Measurements from ENCODE around the gene TMEM131L. TPM values are rescaled to one million over a fixed set of nuclear protein-coding genes. Genes with fewer than 3 reads are reported as not detected.

The TMEM131L gene
- polyA plus RNA-seq, 1 experiment: 6.0 TPM

- ChIA-PET POLR2A (no interaction called here), CTCF (no interaction called here)
- no peaks in the 10 kb centered on the region for H3K27me3 ChIP-seq (ENCODE audit: control insufficient read depth, insufficient read depth, low read length)
- H3K36me3 ChIP-seq (ENCODE audit: control insufficient read depth, insufficient read depth, low read length): no peaks in the 10 kb centered on the region
- H3K4me3 ChIP-seq (ENCODE audit: low read depth, low read length): no peak overlapping the region
- TF ChIP-seq, protein P1, sequence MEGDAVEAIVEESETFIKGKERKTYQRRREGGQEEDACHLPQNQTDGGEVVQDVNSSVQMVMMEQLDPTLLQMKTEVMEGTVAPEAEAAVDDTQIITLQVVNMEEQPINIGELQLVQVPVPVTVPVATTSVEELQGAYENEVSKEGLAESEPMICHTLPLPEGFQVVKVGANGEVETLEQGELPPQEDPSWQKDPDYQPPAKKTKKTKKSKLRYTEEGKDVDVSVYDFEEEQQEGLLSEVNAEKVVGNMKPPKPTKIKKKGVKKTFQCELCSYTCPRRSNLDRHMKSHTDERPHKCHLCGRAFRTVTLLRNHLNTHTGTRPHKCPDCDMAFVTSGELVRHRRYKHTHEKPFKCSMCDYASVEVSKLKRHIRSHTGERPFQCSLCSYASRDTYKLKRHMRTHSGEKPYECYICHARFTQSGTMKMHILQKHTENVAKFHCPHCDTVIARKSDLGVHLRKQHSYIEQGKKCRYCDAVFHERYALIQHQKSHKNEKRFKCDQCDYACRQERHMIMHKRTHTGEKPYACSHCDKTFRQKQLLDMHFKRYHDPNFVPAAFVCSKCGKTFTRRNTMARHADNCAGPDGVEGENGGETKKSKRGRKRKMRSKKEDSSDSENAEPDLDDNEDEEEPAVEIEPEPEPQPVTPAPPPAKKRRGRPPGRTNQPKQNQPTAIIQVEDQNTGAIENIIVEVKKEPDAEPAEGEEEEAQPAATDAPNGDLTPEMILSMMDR (IDR thresholded peaks at IDR 0.05; ENCODE audit: insufficient read depth, low read depth, low read length): no peak
- DNase-seq (ENCODE audit: low read depth): no peak
These were observed 56.0 kb downstream of the TMEM131L start for GRCh38 chr4:153521999-153522801.

DNA sequence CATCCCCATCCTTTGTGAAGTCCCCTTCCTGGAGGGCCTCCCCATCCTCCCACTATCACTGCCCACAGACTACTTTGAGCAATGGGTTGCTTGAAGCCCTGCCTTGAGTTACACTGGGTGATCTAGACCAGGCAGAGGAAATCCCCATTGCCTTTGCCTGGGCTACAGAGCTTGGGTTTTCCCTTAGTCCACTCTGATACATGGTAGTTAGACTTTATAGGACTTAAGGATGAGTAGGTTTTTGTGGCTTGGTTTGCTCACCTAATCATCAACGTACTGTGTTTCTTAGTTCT lies 56.6 kb downstream of the TMEM131L start:
- ChIA-PET POLR2A (no interaction called here), CTCF (no interaction called here)
- Histone ChIP-seq H3K4me3 (ENCODE audit: low read depth, low read length) (no peak overlapping the region), H3K36me3 (ENCODE audit: control insufficient read depth, insufficient read depth, low read length) (no peaks in the 10 kb centered on the region), H3K27me3 (ENCODE audit: control insufficient read depth, insufficient read depth, low read length) (no peaks in the 10 kb centered on the region)
- DNase-seq (ENCODE audit: low read depth): no peak
- TF ChIP-seq, protein P1 (IDR thresholded peaks at IDR 0.05; ENCODE audit: insufficient read depth, low read depth, low read length): no peak

- Histone ChIP-seq H3K36me3 (ENCODE audit: control insufficient read depth, insufficient read depth, low read length) (no peaks in the 10 kb centered on the region), H3K27me3 (ENCODE audit: control insufficient read depth, insufficient read depth, low read length) (no peaks in the 10 kb centered on the region), H3K4me3 (ENCODE audit: low read depth, low read length) (no peak overlapping the region)
- TF ChIP-seq, protein P1 (IDR thresholded peaks at IDR 0.05; ENCODE audit: insufficient read depth, low read depth, low read length): no peak
- ChIA-PET POLR2A (no interaction called here), CTCF (interaction anchor here (1.1 kb wide), 1 partner anchor 57 kb away, joined by 4 read pairs; the partner anchor contains the start of gene TMEM131L)
- no peak for DNase-seq (ENCODE audit: low read depth)
These were observed 57.1 kb downstream of the TMEM131L start for GRCh38 chr4:153523164-153523796.

DNA sequence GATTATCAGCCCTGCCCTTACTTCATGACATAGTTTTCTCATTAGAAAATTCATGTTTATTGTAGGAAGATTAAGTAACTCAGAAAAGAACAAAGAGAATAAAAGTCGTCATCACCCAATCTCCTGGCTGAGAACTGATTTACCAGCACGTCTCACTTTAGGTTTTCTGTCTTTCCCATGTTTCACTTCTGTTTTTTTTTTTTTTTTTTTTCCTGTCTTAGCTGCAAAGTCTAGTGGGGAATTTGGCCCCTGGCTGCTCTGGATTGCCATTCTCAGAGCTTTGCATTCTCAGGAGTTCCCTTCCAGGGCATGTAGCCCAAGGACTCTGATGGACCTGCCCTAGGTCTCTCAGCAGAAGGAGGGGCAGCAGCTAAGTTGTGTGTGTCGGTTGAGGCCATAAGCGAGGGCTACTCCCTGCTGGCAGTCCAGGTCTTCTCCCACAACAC lies 57.8 kb downstream of the TMEM131L start:
- ChIA-PET CTCF (interaction anchor here (0.6 to 1.1 kb wide), 3 partner anchors 58 to 179 kb away, joined by 3 to 4 read pairs (median 3); partner anchors contain the start of gene TMEM131L), POLR2A (no interaction called here)

DNA sequence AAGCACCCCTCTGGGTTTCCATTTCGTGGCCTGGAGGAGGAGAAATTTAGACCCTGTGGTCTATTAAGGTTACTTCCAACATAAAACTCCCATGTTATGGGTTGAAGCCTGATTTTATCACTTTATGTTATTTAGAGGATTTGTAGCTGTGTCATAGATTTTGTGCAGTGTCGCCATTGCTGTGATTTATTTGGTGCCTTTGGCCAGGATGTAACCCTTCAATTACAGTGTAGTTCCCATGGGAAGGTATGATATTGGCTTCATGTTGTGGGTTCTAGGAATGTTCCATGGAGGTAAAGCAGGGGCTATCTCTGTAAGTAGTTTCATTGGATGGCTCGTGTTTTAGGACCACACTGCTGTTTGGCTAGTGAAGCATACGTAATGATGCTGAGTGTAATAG lies 58.5 kb downstream of the TMEM131L start:
- ChIA-PET POLR2A (no interaction called here), CTCF (interaction anchor here (0.6 to 1.1 kb wide), 3 partner anchors 58 to 179 kb away, joined by 3 to 4 read pairs (median 3); partner anchors contain the start of gene TMEM131L)
- Histone ChIP-seq H3K4me3 (ENCODE audit: low read depth, low read length) (no peak overlapping the region), H3K27me3 (ENCODE audit: control insufficient read depth, insufficient read depth, low read length) (no peaks in the 10 kb centered on the region), H3K36me3 (ENCODE audit: control insufficient read depth, insufficient read depth, low read length) (no peaks in the 10 kb centered on the region)
- TF ChIP-seq, protein P1 (IDR thresholded peaks at IDR 0.05; ENCODE audit: insufficient read depth, low read depth, low read length): no peak
- DNase-seq (ENCODE audit: low read depth): no peak

More for the DNA sequence above, 57.8 kb downstream of the TMEM131L start:
- TF ChIP-seq, protein P1 (IDR thresholded peaks at IDR 0.05; ENCODE audit: insufficient read depth, low read depth, low read length): no peak
- H3K27me3 ChIP-seq (ENCODE audit: control insufficient read depth, insufficient read depth, low read length): no peaks in the 10 kb centered on the region
- H3K36me3 ChIP-seq (ENCODE audit: control insufficient read depth, insufficient read depth, low read length): no peaks in the 10 kb centered on the region
- H3K4me3 ChIP-seq (ENCODE audit: low read depth, low read length): no peak overlapping the region
- no peak for DNase-seq (ENCODE audit: low read depth)
